ENCODE results near the gene STK32B.

DNA sequence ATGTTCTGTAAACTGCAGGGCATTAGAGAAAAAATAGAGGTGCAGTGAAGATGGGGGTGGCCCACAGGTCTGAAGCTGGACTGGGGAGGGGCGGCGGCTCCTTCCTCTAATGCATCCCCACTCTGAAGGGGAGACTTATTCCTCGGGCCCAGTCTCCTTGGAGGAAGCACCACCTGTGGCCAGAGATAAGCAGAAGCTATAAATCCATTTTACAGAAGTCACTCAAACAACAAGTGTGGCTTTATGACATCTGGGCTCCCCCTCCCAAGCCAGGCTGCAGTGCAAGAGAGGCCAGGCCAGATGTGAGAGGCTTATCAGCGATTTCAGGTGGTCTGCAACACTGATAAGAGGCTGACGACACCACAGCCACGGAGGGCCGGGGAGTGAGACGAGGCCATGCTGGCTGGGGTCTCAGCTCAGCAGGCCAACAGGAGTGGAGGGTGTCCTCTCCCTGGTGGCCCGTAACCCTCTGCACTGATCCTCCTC is 47.9 kb upstream of the STK32B start:
- TF ChIP-seq, protein P1, sequence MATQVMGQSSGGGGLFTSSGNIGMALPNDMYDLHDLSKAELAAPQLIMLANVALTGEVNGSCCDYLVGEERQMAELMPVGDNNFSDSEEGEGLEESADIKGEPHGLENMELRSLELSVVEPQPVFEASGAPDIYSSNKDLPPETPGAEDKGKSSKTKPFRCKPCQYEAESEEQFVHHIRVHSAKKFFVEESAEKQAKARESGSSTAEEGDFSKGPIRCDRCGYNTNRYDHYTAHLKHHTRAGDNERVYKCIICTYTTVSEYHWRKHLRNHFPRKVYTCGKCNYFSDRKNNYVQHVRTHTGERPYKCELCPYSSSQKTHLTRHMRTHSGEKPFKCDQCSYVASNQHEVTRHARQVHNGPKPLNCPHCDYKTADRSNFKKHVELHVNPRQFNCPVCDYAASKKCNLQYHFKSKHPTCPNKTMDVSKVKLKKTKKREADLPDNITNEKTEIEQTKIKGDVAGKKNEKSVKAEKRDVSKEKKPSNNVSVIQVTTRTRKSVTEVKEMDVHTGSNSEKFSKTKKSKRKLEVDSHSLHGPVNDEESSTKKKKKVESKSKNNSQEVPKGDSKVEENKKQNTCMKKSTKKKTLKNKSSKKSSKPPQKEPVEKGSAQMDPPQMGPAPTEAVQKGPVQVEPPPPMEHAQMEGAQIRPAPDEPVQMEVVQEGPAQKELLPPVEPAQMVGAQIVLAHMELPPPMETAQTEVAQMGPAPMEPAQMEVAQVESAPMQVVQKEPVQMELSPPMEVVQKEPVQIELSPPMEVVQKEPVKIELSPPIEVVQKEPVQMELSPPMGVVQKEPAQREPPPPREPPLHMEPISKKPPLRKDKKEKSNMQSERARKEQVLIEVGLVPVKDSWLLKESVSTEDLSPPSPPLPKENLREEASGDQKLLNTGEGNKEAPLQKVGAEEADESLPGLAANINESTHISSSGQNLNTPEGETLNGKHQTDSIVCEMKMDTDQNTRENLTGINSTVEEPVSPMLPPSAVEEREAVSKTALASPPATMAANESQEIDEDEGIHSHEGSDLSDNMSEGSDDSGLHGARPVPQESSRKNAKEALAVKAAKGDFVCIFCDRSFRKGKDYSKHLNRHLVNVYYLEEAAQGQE (IDR thresholded peaks at IDR 0.05; ENCODE audit: low read depth, low read length): no peak
- TF ChIP-seq, protein P2, sequence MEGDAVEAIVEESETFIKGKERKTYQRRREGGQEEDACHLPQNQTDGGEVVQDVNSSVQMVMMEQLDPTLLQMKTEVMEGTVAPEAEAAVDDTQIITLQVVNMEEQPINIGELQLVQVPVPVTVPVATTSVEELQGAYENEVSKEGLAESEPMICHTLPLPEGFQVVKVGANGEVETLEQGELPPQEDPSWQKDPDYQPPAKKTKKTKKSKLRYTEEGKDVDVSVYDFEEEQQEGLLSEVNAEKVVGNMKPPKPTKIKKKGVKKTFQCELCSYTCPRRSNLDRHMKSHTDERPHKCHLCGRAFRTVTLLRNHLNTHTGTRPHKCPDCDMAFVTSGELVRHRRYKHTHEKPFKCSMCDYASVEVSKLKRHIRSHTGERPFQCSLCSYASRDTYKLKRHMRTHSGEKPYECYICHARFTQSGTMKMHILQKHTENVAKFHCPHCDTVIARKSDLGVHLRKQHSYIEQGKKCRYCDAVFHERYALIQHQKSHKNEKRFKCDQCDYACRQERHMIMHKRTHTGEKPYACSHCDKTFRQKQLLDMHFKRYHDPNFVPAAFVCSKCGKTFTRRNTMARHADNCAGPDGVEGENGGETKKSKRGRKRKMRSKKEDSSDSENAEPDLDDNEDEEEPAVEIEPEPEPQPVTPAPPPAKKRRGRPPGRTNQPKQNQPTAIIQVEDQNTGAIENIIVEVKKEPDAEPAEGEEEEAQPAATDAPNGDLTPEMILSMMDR (IDR thresholded peaks at IDR 0.05): no peak
- TF ChIP-seq RCOR1 (IDR thresholded peaks at IDR 0.05; ENCODE audit: low read length): no peak
- TF ChIP-seq TEAD4 (IDR thresholded peaks at IDR 0.05; ENCODE audit: borderline replicate concordance, insufficient read depth): no peak
- no peak for TF ChIP-seq ELF1 (IDR thresholded peaks at IDR 0.05)
- TF ChIP-seq, protein P3, sequence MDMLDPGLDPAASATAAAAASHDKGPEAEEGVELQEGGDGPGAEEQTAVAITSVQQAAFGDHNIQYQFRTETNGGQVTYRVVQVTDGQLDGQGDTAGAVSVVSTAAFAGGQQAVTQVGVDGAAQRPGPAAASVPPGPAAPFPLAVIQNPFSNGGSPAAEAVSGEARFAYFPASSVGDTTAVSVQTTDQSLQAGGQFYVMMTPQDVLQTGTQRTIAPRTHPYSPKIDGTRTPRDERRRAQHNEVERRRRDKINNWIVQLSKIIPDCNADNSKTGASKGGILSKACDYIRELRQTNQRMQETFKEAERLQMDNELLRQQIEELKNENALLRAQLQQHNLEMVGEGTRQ (IDR thresholded peaks at IDR 0.05; ENCODE audit: borderline replicate concordance, low read depth, low read length): no peak

Measured in SK-N-SH (cell line).